Loucy (cell line): ENCODE results near the gene BDKRB1.

Source experiments
- H2AFZ ChIP-seq: fragments of 200-600 bp; sonication (generic); 2 replicates; pipeline ENCODE4 v1.6.0; 2016; ENCODE audit warnings: antibody characterized with exemption, mild to moderate bottlenecking, low read length, moderate library complexity
- H3F3A ChIP-seq: fragments of 200-600 bp; 2 replicates; pipeline ENCODE4 v1.6.0; 2016; ENCODE audit warnings: antibody characterized with exemption, low read depth, mild to moderate bottlenecking
- H3K27me3 ChIP-seq: fragments of 200-600 bp; sonication (generic); 2 replicates; pipeline ENCODE4 v1.6.1; 2014; ENCODE audit warnings: low read length, mild to moderate bottlenecking; ENCODE audit not compliant: insufficient read depth, poor library complexity, severe bottlenecking
- H3K36me3 ChIP-seq: fragments of 200-600 bp; sonication (generic); 2 replicates; pipeline ENCODE4 v1.6.1; 2016; ENCODE audit warnings: low read length; ENCODE audit not compliant: insufficient read depth
- H3K4me1 ChIP-seq: fragments of 200-600 bp; sonication (generic); 2 replicates; pipeline ENCODE4 v1.5.1; 2014; ENCODE audit warnings: low read length, mild to moderate bottlenecking; ENCODE audit not compliant: insufficient read depth, poor library complexity, severe bottlenecking
- H3K4me2 ChIP-seq: fragments of 200-600 bp; sonication (generic); 2 replicates; pipeline ENCODE4 v1.6.0; 2014; ENCODE audit warnings: antibody characterized with exemption, low read length, low read depth, mild to moderate bottlenecking; ENCODE audit not compliant: poor library complexity, severe bottlenecking
- H3K4me3 ChIP-seq: fragments of 200-600 bp; sonication (generic); 2 replicates; pipeline ENCODE4 v1.5.1; 2014; ENCODE audit warnings: low read length, mild to moderate bottlenecking, mixed read lengths; ENCODE audit not compliant: poor library complexity, severe bottlenecking
- H3K79me2 ChIP-seq: fragments of 200-600 bp; sonication (generic); 2 replicates; pipeline ENCODE4 v1.6.1; 2014; ENCODE audit warnings: low read length; ENCODE audit not compliant: insufficient read depth
- H3K9ac ChIP-seq: fragments of 200-600 bp; sonication (generic); 2 replicates; pipeline ENCODE4 v1.6.0; 2014; ENCODE audit warnings: mild to moderate bottlenecking, low read depth, low read length, moderate library complexity; ENCODE audit not compliant: poor library complexity, severe bottlenecking
- H3K9me2 ChIP-seq: fragments of 200-600 bp; sonication (generic); replicated peaks from 2 replicates; pipeline ENCODE4 v1.6.1; 2016; ENCODE audit warnings: low read depth, low read length, mixed read lengths
- H3K9me3 ChIP-seq: fragments of 200-600 bp; sonication (generic); 2 replicates; pipeline ENCODE4 v1.6.1; 2014; ENCODE audit warnings: mild to moderate bottlenecking, antibody characterized with exemption, low read length, low read depth; ENCODE audit not compliant: insufficient read depth
- H4K20me1 ChIP-seq: fragments of 200-600 bp; sonication (generic); 2 replicates; pipeline ENCODE4 v1.6.0; 2014; ENCODE audit warnings: antibody characterized with exemption, low read length, mild to moderate bottlenecking; ENCODE audit not compliant: insufficient read depth, poor library complexity, severe bottlenecking
- EZH2phosphoT487 ChIP-seq: fragments of 200-600 bp; IDR thresholded peaks from 2 replicates; pipeline ENCODE4 v1.6.1; 2018; ENCODE audit warnings: antibody characterized with exemption, mild to moderate bottlenecking, moderate library complexity, borderline replicate concordance
- TF ChIP-seq, protein P1 (sequence below): fragments of 200-600 bp; sonication (generic); conservative IDR thresholded peaks from 2 replicates; pipeline ENCODE4 v1.5.1; 2014; ENCODE audit warnings: mild to moderate bottlenecking, antibody characterized with exemption, low read length

BDKRB1 gene

DNA sequence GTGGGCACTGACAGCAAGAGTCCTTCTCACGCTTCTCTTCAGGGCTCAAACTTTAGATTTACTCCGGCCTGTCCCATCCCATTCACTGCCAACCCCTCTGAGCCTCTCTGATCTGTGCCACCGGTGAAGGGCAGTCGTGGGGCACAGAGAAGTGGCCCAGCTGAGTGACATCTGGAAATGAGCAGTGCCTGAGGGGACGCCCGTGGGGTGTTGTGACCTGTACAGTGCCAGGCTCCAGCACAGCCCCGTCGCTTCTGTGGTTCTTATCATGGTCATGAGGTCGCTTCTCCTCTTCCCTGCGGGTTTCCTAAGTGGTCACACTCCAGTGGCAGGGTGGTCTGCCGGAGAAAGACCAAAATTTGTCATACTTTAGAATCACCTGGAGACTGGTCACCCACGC lies 47.3 kb upstream of the BDKRB1 start:
- no peaks in the 10 kb centered on the region; the same call in 1 of the 2 replicates for H3K9me2 ChIP-seq
- no peaks in the 10 kb centered on the region; the same call in 1 of the 2 replicates for H3K9me3 ChIP-seq
- H3K9ac ChIP-seq: no peak overlapping the region
- no peaks in the 10 kb centered on the region for H3K4me1 ChIP-seq
- no peaks in the 10 kb centered on the region for H3K36me3 ChIP-seq
- no peak overlapping the region for H3K4me3 ChIP-seq
- H2AFZ ChIP-seq: no peak overlapping the region
- H4K20me1 ChIP-seq: no peaks in the 10 kb centered on the region
- TF ChIP-seq EZH2phosphoT487: no peak
- TF ChIP-seq, protein P1, sequence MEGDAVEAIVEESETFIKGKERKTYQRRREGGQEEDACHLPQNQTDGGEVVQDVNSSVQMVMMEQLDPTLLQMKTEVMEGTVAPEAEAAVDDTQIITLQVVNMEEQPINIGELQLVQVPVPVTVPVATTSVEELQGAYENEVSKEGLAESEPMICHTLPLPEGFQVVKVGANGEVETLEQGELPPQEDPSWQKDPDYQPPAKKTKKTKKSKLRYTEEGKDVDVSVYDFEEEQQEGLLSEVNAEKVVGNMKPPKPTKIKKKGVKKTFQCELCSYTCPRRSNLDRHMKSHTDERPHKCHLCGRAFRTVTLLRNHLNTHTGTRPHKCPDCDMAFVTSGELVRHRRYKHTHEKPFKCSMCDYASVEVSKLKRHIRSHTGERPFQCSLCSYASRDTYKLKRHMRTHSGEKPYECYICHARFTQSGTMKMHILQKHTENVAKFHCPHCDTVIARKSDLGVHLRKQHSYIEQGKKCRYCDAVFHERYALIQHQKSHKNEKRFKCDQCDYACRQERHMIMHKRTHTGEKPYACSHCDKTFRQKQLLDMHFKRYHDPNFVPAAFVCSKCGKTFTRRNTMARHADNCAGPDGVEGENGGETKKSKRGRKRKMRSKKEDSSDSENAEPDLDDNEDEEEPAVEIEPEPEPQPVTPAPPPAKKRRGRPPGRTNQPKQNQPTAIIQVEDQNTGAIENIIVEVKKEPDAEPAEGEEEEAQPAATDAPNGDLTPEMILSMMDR: no peak
- H3K79me2 ChIP-seq: no peaks in the 10 kb centered on the region
- H3K4me2 ChIP-seq: no peak overlapping the region
- H3F3A ChIP-seq: no peaks in the 10 kb centered on the region
- H3K27me3 ChIP-seq: no peaks in the 10 kb centered on the region

DNA sequence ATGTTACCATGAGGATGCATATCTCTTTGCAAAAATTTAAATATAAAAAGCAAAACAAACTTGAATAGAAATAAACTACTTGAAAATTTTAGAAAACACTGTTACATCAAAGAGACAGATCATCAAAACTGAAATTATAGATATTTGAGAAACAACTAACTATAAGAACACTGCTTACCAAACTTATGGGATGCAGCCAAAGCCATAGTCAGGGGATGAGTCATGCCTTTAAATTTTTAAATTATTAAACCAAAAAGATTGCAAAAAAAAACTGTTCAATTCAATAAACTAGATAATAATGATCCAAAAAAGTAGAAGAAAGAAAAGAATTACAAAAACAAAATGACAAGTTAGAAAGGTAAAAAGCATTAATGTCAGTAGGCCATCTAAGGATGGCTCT lies 43.9 kb upstream of the BDKRB1 start:
- Histone ChIP-seq H3K27me3 (no peaks in the 10 kb centered on the region), H3K9me2 (no peaks in the 10 kb centered on the region; the same call in 1 of the 2 replicates), H3F3A (no peaks in the 10 kb centered on the region), H3K9me3 (no peaks in the 10 kb centered on the region), H3K9ac (no peak overlapping the region), H4K20me1 (no peaks in the 10 kb centered on the region), H3K4me2 (no peak overlapping the region), H2AFZ (no peak overlapping the region), H3K4me1 (no peaks in the 10 kb centered on the region), H3K36me3 (no peaks in the 10 kb centered on the region), H3K4me3 (no peak overlapping the region), H3K79me2 (no peaks in the 10 kb centered on the region)
- no peak for TF ChIP-seq EZH2phosphoT487
- TF ChIP-seq, protein P1: no peak

DNA sequence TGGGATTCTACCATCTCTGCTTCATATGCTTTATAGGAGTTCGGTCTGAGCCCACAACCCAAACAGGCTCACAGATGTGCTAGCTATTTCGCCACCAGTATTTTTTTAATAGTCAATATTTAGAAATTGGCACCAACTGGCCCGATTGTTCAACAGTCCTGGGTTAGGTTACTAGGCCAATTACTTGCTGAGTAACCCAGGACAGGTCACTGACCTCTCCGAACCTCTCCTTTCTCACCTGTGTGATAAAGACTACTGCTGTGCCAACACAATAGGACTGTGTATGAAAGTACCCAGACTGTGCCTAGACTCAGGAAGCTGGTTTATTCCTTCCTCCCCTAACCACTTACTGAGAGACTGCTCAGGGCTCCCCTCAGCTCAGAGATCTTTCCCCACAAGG lies 43.1 kb upstream of the BDKRB1 start:
- no peaks in the 10 kb centered on the region for H4K20me1 ChIP-seq
- H3K27me3 ChIP-seq: no peaks in the 10 kb centered on the region
- no peaks in the 10 kb centered on the region for H3K36me3 ChIP-seq
- no peaks in the 10 kb centered on the region for H3K4me1 ChIP-seq
- H3K4me2 ChIP-seq: no peak overlapping the region
- no peak overlapping the region for H3K9ac ChIP-seq
- no peak overlapping the region for H3K4me3 ChIP-seq
- no peaks in the 10 kb centered on the region for H3K9me3 ChIP-seq
- no peaks in the 10 kb centered on the region for H3F3A ChIP-seq
- no peak overlapping the region for H2AFZ ChIP-seq
- no peaks in the 10 kb centered on the region; the same call in 1 of the 2 replicates for H3K9me2 ChIP-seq
- TF ChIP-seq, protein P1: no peak
- TF ChIP-seq EZH2phosphoT487: no peak
- H3K79me2 ChIP-seq: no peaks in the 10 kb centered on the region
